Measurements from ENCODE around the gene MSX1. TPM values are rescaled to one million over a fixed set of nuclear protein-coding genes. Genes with fewer than 3 reads are reported as not detected.

MSX1 gene
- polyA plus RNA-seq, 2 of the 4 experiments (the other 2 are of a cell fraction): 2.2 to 2.8 TPM

DNA sequence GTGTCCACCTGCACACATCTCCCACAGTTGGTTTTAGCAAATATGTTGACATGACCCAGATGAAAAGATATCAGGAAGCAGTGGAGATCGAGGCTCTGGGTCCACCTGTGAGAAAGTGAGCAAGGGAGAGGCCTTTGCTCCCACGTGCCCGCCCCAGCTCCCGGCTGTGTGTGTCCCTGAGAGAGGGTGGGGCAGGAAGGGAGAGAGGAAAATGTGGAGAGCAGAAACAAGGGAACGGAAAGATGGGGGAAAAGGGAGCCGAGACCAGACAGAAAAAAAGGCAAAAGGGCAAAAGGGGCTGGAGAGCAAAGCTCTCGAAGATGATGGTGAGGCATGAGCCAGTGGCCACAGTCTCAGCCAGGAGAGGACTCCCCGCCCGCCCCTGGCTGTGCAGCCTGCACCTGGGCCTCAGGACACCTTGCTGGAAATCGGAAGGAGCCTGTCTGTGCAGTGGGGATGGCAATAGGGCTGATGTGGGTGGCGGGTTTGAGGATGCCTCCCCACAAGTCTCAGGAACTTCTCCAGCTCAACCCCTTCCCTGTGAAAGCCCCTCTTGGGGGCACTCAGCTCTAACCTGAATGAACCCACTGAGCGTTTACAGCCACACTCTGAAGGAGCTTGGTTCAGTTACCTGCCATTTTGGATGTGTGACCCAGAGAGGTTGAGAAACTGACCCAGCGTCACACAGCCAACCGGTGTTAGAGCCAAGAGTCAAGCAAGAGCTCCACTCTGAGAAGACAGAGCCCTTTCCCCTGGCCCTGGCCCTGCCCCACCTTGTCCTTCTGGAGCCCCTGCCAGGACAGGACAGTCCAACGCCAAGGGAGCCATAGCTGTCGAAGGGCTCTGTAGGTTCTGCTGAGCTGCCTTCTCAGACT, 20.3 kb upstream of the MSX1 start:
- no peak for TF ChIP-seq EHMT2 (IDR thresholded peaks at IDR 0.05; ENCODE audit: low read depth)
- TF ChIP-seq HEYL (CRISPR knock-in tag; IDR thresholded peaks at IDR 0.05): no peak
- TF ChIP-seq PHF8 (IDR thresholded peaks at IDR 0.05; ENCODE audit: borderline replicate concordance, low read depth): no peak
- TF ChIP-seq MYC (IDR thresholded peaks at IDR 0.05; ENCODE audit: borderline replicate concordance, low read length): no peak
- TF ChIP-seq, protein P1, sequence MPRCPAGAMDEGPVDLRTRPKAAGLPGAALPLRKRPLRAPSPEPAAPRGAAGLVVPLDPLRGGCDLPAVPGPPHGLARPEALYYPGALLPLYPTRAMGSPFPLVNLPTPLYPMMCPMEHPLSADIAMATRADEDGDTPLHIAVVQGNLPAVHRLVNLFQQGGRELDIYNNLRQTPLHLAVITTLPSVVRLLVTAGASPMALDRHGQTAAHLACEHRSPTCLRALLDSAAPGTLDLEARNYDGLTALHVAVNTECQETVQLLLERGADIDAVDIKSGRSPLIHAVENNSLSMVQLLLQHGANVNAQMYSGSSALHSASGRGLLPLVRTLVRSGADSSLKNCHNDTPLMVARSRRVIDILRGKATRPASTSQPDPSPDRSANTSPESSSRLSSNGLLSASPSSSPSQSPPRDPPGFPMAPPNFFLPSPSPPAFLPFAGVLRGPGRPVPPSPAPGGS (IDR thresholded peaks at IDR 0.05): no peak
- no peak for TF ChIP-seq ESRRA (IDR thresholded peaks at IDR 0.05; ENCODE audit: borderline replicate concordance, low read length)
- no peak for TF ChIP-seq CBX8 (IDR thresholded peaks at IDR 0.05)
- TF ChIP-seq NPAS2 (CRISPR knock-in tag; IDR thresholded peaks at IDR 0.05; ENCODE audit: borderline replicate concordance): no peak
- TF ChIP-seq CBX2 (IDR thresholded peaks at IDR 0.05; ENCODE audit: borderline replicate concordance, low read depth): no peak
- no peak for TF ChIP-seq BHLHE40 (IDR thresholded peaks at IDR 0.05; ENCODE audit: low read depth, low read length)
- TF ChIP-seq CEBPB (IDR thresholded peaks at IDR 0.05): no peak
- CTCF ChIA-PET: interaction anchor here (1.0 kb wide), 1 partner anchor 26 kb away, joined by 3 read pairs; no protein-coding TSS in a partner anchor
- 56% methylated on average over 16 of the region's 16 CpGs for WGBS (ENCODE audit: missing lambda C conversion rate)
- no peak overlapping the region for H3K4me2 ChIP-seq
- no peak overlapping the region for H3K27ac ChIP-seq
- no peaks in the 10 kb centered on the region for H3K4me1 ChIP-seq
- no peak for FAIRE-seq
- no peak for DNase-seq (ENCODE audit: low read depth in 1 of 2, low spot score in 1 of 2)
- no peak for ATAC-seq
- no peak overlapping the region for H3K4me3 ChIP-seq
- POLR2A ChIA-PET: no interaction called here
- H3K9me3 ChIP-seq: no peaks in the 10 kb centered on the region

DNA sequence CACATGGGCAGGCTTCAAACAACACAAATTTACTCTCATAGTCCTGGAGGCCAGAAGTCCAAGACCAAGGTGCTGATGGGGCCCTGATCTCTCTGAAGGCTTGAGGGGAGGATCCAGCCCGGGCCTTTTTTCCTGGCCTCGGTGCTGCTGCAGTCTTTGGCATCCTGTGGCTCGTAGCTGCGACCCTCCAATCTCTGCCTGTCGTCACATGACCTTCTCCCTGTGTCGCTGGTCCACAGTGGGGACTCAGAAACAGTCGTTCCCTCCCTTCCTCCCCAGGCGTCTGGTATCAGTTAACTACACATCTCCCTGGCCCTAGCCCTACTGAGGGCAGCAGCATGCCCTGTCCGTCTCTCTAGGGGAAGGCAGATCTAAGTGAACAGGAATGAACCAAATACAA, 19.1 kb upstream of the MSX1 start:
- no peaks in the 10 kb centered on the region for H3K4me1 ChIP-seq
- H3K4me2 ChIP-seq: no peak overlapping the region
- no peaks in the 10 kb centered on the region for H3K9me3 ChIP-seq
- no peak overlapping the region for H3K4me3 ChIP-seq
- ChIA-PET POLR2A (no interaction called here), CTCF (no interaction called here)
- H3K27ac ChIP-seq: no peak overlapping the region
- no peak for FAIRE-seq
- ATAC-seq: no peak
- 27% methylated on average over 9 of the region's 9 CpGs for WGBS (ENCODE audit: missing lambda C conversion rate)
- TF ChIP-seq CBX2 (IDR thresholded peaks at IDR 0.05; ENCODE audit: borderline replicate concordance, low read depth): no peak
- TF ChIP-seq MAZ (IDR thresholded peaks at IDR 0.05; ENCODE audit: borderline replicate concordance, low read depth, low read length): no peak
- TF ChIP-seq HOXA7 (CRISPR knock-in tag; IDR thresholded peaks at IDR 0.05): no peak
- no peak for TF ChIP-seq NFE2L2 (conservative IDR thresholded peaks at IDR 0.05; ENCODE audit: low read length)
- TF ChIP-seq ZC3H11A (IDR thresholded peaks at IDR 0.05): no peak
- no peak for TF ChIP-seq EHMT2 (IDR thresholded peaks at IDR 0.05; ENCODE audit: low read depth)
- no peak for TF ChIP-seq RARB (CRISPR knock-in tag; IDR thresholded peaks at IDR 0.05)
- TF ChIP-seq BHLHE40 (IDR thresholded peaks at IDR 0.05; ENCODE audit: low read depth, low read length): no peak
- TF ChIP-seq, protein P1 (IDR thresholded peaks at IDR 0.05): no peak
- TF ChIP-seq ZSCAN20 (CRISPR knock-in tag; IDR thresholded peaks at IDR 0.05): no peak
- TF ChIP-seq, protein P2, sequence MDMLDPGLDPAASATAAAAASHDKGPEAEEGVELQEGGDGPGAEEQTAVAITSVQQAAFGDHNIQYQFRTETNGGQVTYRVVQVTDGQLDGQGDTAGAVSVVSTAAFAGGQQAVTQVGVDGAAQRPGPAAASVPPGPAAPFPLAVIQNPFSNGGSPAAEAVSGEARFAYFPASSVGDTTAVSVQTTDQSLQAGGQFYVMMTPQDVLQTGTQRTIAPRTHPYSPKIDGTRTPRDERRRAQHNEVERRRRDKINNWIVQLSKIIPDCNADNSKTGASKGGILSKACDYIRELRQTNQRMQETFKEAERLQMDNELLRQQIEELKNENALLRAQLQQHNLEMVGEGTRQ (IDR thresholded peaks at IDR 0.05): no peak
- no peak for TF ChIP-seq SREBF2 (IDR thresholded peaks at IDR 0.05)
- TF ChIP-seq HEYL (CRISPR knock-in tag; IDR thresholded peaks at IDR 0.05): no peak
- no peak for DNase-seq (ENCODE audit: low read depth in 1 of 2, low spot score in 1 of 2)

DNA sequence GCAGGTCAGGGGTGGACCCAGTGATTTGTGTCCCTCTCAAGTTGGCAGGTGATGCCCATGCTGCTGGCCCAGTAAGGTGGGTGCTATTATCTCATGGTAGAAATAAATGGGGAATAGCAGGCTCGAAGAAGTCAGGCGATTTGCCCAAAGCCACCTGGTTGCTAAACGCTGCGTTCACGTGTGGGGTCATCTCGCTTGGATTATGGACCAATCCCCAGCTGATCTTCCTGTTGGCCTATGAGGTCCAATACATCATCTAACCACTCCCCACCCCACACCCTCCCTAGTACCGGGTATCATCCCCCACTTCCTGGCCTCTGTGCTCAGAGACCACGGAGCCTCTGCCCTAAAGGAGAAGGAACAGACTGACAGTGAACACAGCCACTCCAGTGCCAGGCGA, 18.3 kb upstream of the MSX1 start:
- H3K27ac ChIP-seq: no peak overlapping the region
- no peaks in the 10 kb centered on the region for H3K9me3 ChIP-seq
- no peak for ATAC-seq
- POLR2A ChIA-PET: no interaction called here
- H3K4me2 ChIP-seq: no peak overlapping the region
- H3K4me1 ChIP-seq: no peaks in the 10 kb centered on the region
- no peak for DNase-seq (ENCODE audit: low read depth in 1 of 2, low spot score in 1 of 2)
- WGBS (ENCODE audit: missing lambda C conversion rate): 67% methylated on average over 6 of the region's 9 CpGs
- CTCF ChIA-PET: no interaction called here
- FAIRE-seq: no peak
- H3K4me3 ChIP-seq: no peak overlapping the region
- TF ChIP-seq NFE2L2 (conservative IDR thresholded peaks at IDR 0.05; ENCODE audit: low read length) (no peak), POLR2A (IDR thresholded peaks at IDR 0.05; ENCODE audit: low read length) (no peak), NR3C1 (IDR thresholded peaks at IDR 0.05) (no peak), MYC (IDR thresholded peaks at IDR 0.05; ENCODE audit: borderline replicate concordance, low read length) (no peak), RCOR1 (IDR thresholded peaks at IDR 0.05; ENCODE audit: low read depth, low read length) (no peak), RFX5 (IDR thresholded peaks at IDR 0.05) (no peak), PHF8 (IDR thresholded peaks at IDR 0.05; ENCODE audit: borderline replicate concordance, low read depth) (no peak), FOSB (CRISPR knock-in tag; IDR thresholded peaks at IDR 0.05) (no peak), RNF2 (IDR thresholded peaks at IDR 0.05; ENCODE audit: borderline replicate concordance, low read depth) (no peak), HOXA7 (CRISPR knock-in tag; IDR thresholded peaks at IDR 0.05) (no peak)
- TF ChIP-seq, protein P3, sequence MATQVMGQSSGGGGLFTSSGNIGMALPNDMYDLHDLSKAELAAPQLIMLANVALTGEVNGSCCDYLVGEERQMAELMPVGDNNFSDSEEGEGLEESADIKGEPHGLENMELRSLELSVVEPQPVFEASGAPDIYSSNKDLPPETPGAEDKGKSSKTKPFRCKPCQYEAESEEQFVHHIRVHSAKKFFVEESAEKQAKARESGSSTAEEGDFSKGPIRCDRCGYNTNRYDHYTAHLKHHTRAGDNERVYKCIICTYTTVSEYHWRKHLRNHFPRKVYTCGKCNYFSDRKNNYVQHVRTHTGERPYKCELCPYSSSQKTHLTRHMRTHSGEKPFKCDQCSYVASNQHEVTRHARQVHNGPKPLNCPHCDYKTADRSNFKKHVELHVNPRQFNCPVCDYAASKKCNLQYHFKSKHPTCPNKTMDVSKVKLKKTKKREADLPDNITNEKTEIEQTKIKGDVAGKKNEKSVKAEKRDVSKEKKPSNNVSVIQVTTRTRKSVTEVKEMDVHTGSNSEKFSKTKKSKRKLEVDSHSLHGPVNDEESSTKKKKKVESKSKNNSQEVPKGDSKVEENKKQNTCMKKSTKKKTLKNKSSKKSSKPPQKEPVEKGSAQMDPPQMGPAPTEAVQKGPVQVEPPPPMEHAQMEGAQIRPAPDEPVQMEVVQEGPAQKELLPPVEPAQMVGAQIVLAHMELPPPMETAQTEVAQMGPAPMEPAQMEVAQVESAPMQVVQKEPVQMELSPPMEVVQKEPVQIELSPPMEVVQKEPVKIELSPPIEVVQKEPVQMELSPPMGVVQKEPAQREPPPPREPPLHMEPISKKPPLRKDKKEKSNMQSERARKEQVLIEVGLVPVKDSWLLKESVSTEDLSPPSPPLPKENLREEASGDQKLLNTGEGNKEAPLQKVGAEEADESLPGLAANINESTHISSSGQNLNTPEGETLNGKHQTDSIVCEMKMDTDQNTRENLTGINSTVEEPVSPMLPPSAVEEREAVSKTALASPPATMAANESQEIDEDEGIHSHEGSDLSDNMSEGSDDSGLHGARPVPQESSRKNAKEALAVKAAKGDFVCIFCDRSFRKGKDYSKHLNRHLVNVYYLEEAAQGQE (IDR thresholded peaks at IDR 0.05): no peak

All from A549 (cell line).